Body of pancreas (tissue), 4 donors: ENCODE results near the gene COPG1. TPM values are rescaled to one million over a fixed set of nuclear protein-coding genes. Genes with fewer than 3 reads are reported as not detected.
"Not testable (repeated sequence)": the region's sequence is repeated elsewhere in the genome, so short reads cannot be mapped to it uniquely, and the experiment has no call there.

ENCODE experiments used
- ATAC-seq: fragments of 150-250 bp; one replicate; pipeline ENCODE4 v1.9.1; 2016
- DNase-seq, 4 donors: peaks; one replicate each; pipeline ENCODE4 v3.0.0-alpha.2; 2019
- H3K27ac ChIP-seq, 4 donors: fragments of 200-600 bp; sonication (generic); 1 replicate in 3 of 4; 2 replicates in 1 of 4; pipeline versions ENCODE4 v1.5.1 to v1.6.1; 2016 to 2019; ENCODE audit warnings: mild to moderate bottlenecking in 1 of 4, mixed read lengths in 1 of 4, moderate library complexity in 1 of 4
- H3K27me3 ChIP-seq, 2 donors: fragments of 200-600 bp; sonication (generic); one replicate each; pipeline ENCODE4 v1.6.0; 2016; ENCODE audit warnings: mild to moderate bottlenecking in 1 of 2
- H3K36me3 ChIP-seq, 2 donors: fragments of 200-600 bp; sonication (generic); replicated peaks in 1 of 2; 2 replicates each; pipeline ENCODE4 v1.5.1; 2016; ENCODE audit warnings: low read depth in 2 of 2; ENCODE audit not compliant: insufficient read depth in 1 of 2
- H3K4me1 ChIP-seq: fragments of 200-600 bp; sonication (generic); one replicate; pipeline ENCODE4 v1.6.0; 2016
- H3K4me3 ChIP-seq, 2 donors: fragments of 200-600 bp; sonication (generic); 1 replicate in 1 of 2; 2 replicates in 1 of 2; pipeline ENCODE4 v1.5.1; 2016 to 2019
- H3K9me3 ChIP-seq, 3 donors: fragments of 200-600 bp; sonication (generic); 1 replicate in 2 of 3; 2 replicates in 1 of 3; pipeline ENCODE4 v1.5.1; 2016
- CTCF ChIP-seq, 7 experiments: fragments of 450-650 bp in 4 of 7; fragments of 200-600 bp in 3 of 7; sonication (generic) in 3 of 7; IDR thresholded peaks; one replicate each; pipeline ENCODE4 v1.5.1; 2016 to 2019; ENCODE audit warnings: antibody characterized with exemption in 7 of 7
- POLR2A ChIP-seq, 3 donors: fragments of 450-650 bp; IDR thresholded peaks; one replicate each; pipeline ENCODE4 v1.6.1; 2016; ENCODE audit warnings: antibody characterized with exemption in 3 of 3, mild to moderate bottlenecking in 2 of 3
- WGBS, 2 donors: methylation state at CpG; one replicate each; pipeline ENCODE4 v1.1.5; 2017; 5-methylcytosine and 5-hydroxymethylcytosine counted together
- intact Hi-C: fragments of 100-400 bp; cut with DNase I; formaldehyde crosslinking; loops from one replicate; pipeline ENCODE4 v1.15.1; 2023
- total RNA-seq, 2 donors: library from RNA; depleted of rRNA; stranded (reverse); fragments of >200 nt; gene quantifications; one replicate each; pipeline ENCODE4 v1.1.0, GENCODE V29; 2016

COPG1 gene
- total RNA-seq, 2 donors from 2014 or later: 62.6 to 75.0 TPM

- Histone ChIP-seq H3K4me3 (no peak overlapping the region), H3K9me3 (no peaks in the 10 kb centered on the region), H3K27me3 (no peaks in the 10 kb centered on the region), H3K4me1 (no peaks in the 10 kb centered on the region), H3K36me3 (peaks cover 26 to 75% of the 10 kb centered on the region in 2 donors), H3K27ac (no peak overlapping the region)
- intact Hi-C loops: no loop called here
- TF ChIP-seq CTCF (IDR thresholded peaks at IDR 0.05): no peak
- TF ChIP-seq POLR2A (IDR thresholded peaks at IDR 0.05): no peak
- DNase-seq (no peak), ATAC-seq (no peak)
- WGBS, 2 donors: 92 to 93% methylated on average over 3 of the region's 3 CpGs
These were observed 12.5 kb downstream of the COPG1 start for GRCh38 chr3:129261894-129262293.

- H3K27ac ChIP-seq: no peak overlapping the region
- ATAC-seq (no peak), DNase-seq (no peak)
- TF ChIP-seq CTCF (IDR thresholded peaks at IDR 0.05): no peak
- no peak for TF ChIP-seq POLR2A (IDR thresholded peaks at IDR 0.05)
- H3K4me1 ChIP-seq: no peaks in the 10 kb centered on the region
- no peaks in the 10 kb centered on the region for H3K27me3 ChIP-seq
- H3K36me3 ChIP-seq: peaks cover 37 to 71% of the 10 kb centered on the region in 2 donors
- no peak overlapping the region for H3K4me3 ChIP-seq
- H3K9me3 ChIP-seq: no peaks in the 10 kb centered on the region
- WGBS, 2 donors: 88 to 92% methylated on average over 5 to 6 of the region's 6 CpGs
- intact Hi-C loops: no loop called here
These were observed 13.9 kb downstream of the COPG1 start for GRCh38 chr3:129263161-129263910.

- H3K27me3 ChIP-seq, H3K9me3 ChIP-seq, H3K4me1 ChIP-seq, ATAC-seq, H3K27ac ChIP-seq, DNase-seq, H3K4me3 ChIP-seq, intact Hi-C loops: not testable (repeated sequence)
- WGBS, 2 donors: 87 to 94% methylated on average over 6 of the region's 6 CpGs
- peaks cover 42 to 69% of the 10 kb centered on the region in 2 donors for H3K36me3 ChIP-seq
These were observed 15.6 kb downstream of the COPG1 start for GRCh38 chr3:129264994-129265393.

- Histone ChIP-seq H3K9me3 (no peaks in the 10 kb centered on the region), H3K4me1 (no peaks in the 10 kb centered on the region), H3K4me3 (no peak overlapping the region), H3K36me3 (peaks cover 37 to 68% of the 10 kb centered on the region in 2 donors), H3K27me3 (no peaks in the 10 kb centered on the region), H3K27ac (no peak overlapping the region)
- no peak for DNase-seq
- ATAC-seq: no peak
- intact Hi-C loops: no loop called here
- WGBS, 2 donors: 79 to 85% methylated on average over 4 of the region's 4 CpGs
- no peak for TF ChIP-seq CTCF (IDR thresholded peaks at IDR 0.05)
- TF ChIP-seq POLR2A (IDR thresholded peaks at IDR 0.05): no peak
These were observed 17.2 kb downstream of the COPG1 start for GRCh38 chr3:129266651-129267050.

GRCh38 chr3:129268396-129268795 lies 19.0 kb downstream of the COPG1 start:
- no peak overlapping the region for H3K27ac ChIP-seq
- no peaks in the 10 kb centered on the region for H3K9me3 ChIP-seq
- no peak overlapping the region for H3K4me3 ChIP-seq
- ATAC-seq: no peak
- no peaks in the 10 kb centered on the region for H3K4me1 ChIP-seq
- 83 to 95% methylated on average over 2 to 4 of the region's 4 CpGs for WGBS, 2 donors
- TF ChIP-seq POLR2A (IDR thresholded peaks at IDR 0.05) (no peak), CTCF (IDR thresholded peaks at IDR 0.05) (no peak)
- H3K27me3 ChIP-seq: no peaks in the 10 kb centered on the region
- peaks cover 43 to 71% of the 10 kb centered on the region in 2 donors for H3K36me3 ChIP-seq
- no peak for DNase-seq
- intact Hi-C loops: no loop called here
